Measurements from ENCODE around the gene KRT13. TPM values are rescaled to one million over a fixed set of nuclear protein-coding genes. Genes with fewer than 3 reads are reported as not detected.
"Not testable (repeated sequence)": the region's sequence is repeated elsewhere in the genome, so short reads cannot be mapped to it uniquely, and the experiment has no call there.

KRT13 gene
- total RNA-seq, 1 donor from 2014 or later: not detected

GRCh38 chr17:41545829-41546410, 40.5 kb upstream of the KRT13 start:
- peaks cover 36% of the 10 kb centered on the region for H3K4me1 Mint-ChIP-seq
- H3K27me3 Mint-ChIP-seq (ENCODE audit: low read depth): no peaks in the 10 kb centered on the region
- TF ChIP-seq CTCF (conservative IDR thresholded peaks at IDR 0.05): no peak
- peak overlapping the region; percentile 31 for H3K27ac Mint-ChIP-seq (ENCODE audit: unreplicated experiment)
- no peaks in the 10 kb centered on the region for H3K36me3 Mint-ChIP-seq (ENCODE audit: low read depth)
- H3K9me3 Mint-ChIP-seq: peaks cover 3% of the 10 kb centered on the region
- H3K4me3 Mint-ChIP-seq: no peak overlapping the region
- no peak for DNase-seq (ENCODE audit: low read depth, low spot score)

- no peak overlapping the region for H3K27ac Mint-ChIP-seq (ENCODE audit: unreplicated experiment)
- H3K4me3 Mint-ChIP-seq: no peak overlapping the region
- no peak for TF ChIP-seq CTCF (conservative IDR thresholded peaks at IDR 0.05)
- no peak for DNase-seq (ENCODE audit: low read depth, low spot score)
- H3K36me3 Mint-ChIP-seq (ENCODE audit: low read depth): no peaks in the 10 kb centered on the region
- no peaks in the 10 kb centered on the region for H3K27me3 Mint-ChIP-seq (ENCODE audit: low read depth)
- H3K4me1 Mint-ChIP-seq: peaks cover 33% of the 10 kb centered on the region
- peaks cover 3% of the 10 kb centered on the region for H3K9me3 Mint-ChIP-seq
These were observed 39.5 kb upstream of the KRT13 start for GRCh38 chr17:41544935-41545334.

- H3K9me3 Mint-ChIP-seq: peaks cover 3% of the 10 kb centered on the region
- H3K4me3 Mint-ChIP-seq: no peak overlapping the region
- peaks cover 30% of the 10 kb centered on the region for H3K4me1 Mint-ChIP-seq
- TF ChIP-seq CTCF (conservative IDR thresholded peaks at IDR 0.05): no peak
- no peaks in the 10 kb centered on the region for H3K27me3 Mint-ChIP-seq (ENCODE audit: low read depth)
- H3K36me3 Mint-ChIP-seq (ENCODE audit: low read depth): no peaks in the 10 kb centered on the region
- no peak for DNase-seq (ENCODE audit: low read depth, low spot score)
- H3K27ac Mint-ChIP-seq (ENCODE audit: unreplicated experiment): peak overlapping the region; percentile 47
These were observed 39.1 kb upstream of the KRT13 start for GRCh38 chr17:41544491-41544892.

- H3K36me3 Mint-ChIP-seq (ENCODE audit: low read depth); DNase-seq (ENCODE audit: low read depth, low spot score); H3K4me3 Mint-ChIP-seq; H3K27ac Mint-ChIP-seq (ENCODE audit: unreplicated experiment); H3K27me3 Mint-ChIP-seq (ENCODE audit: low read depth); H3K9me3 Mint-ChIP-seq: not testable (repeated sequence)
- H3K4me1 Mint-ChIP-seq: peaks cover 15% of the 10 kb centered on the region
These were observed 37.4 kb upstream of the KRT13 start for GRCh38 chr17:41542786-41543185.

GRCh38 chr17:41542357-41542756, 36.9 kb upstream of the KRT13 start:
- DNase-seq (ENCODE audit: low read depth, low spot score): no peak
- TF ChIP-seq CTCF (conservative IDR thresholded peaks at IDR 0.05): no peak
- H3K9me3 Mint-ChIP-seq: peaks cover 3% of the 10 kb centered on the region
- no peaks in the 10 kb centered on the region for H3K27me3 Mint-ChIP-seq (ENCODE audit: low read depth)
- H3K27ac Mint-ChIP-seq (ENCODE audit: unreplicated experiment): no peak overlapping the region
- no peak overlapping the region for H3K4me3 Mint-ChIP-seq
- no peaks in the 10 kb centered on the region for H3K36me3 Mint-ChIP-seq (ENCODE audit: low read depth)
- H3K4me1 Mint-ChIP-seq: peaks cover 13% of the 10 kb centered on the region

- peaks cover 7% of the 10 kb centered on the region for H3K4me1 Mint-ChIP-seq
- TF ChIP-seq CTCF (conservative IDR thresholded peaks at IDR 0.05): no peak
- no peak overlapping the region for H3K4me3 Mint-ChIP-seq
- DNase-seq (ENCODE audit: low read depth, low spot score): no peak
- H3K27ac Mint-ChIP-seq (ENCODE audit: unreplicated experiment): no peak overlapping the region
- H3K27me3 Mint-ChIP-seq (ENCODE audit: low read depth): no peaks in the 10 kb centered on the region
- no peaks in the 10 kb centered on the region for H3K36me3 Mint-ChIP-seq (ENCODE audit: low read depth)
- H3K9me3 Mint-ChIP-seq: no peaks in the 10 kb centered on the region
These were observed 35.7 kb upstream of the KRT13 start for GRCh38 chr17:41540921-41541625.
